Liver (tissue), 3 donors: Measurements from ENCODE around the gene GNB1L.

Experiments used
- EGR1 ChIP-seq, 2 donors: IDR thresholded peaks; 2 replicates each; pipeline ENCODE4 v1.6.1; 2016 to 2018; ENCODE audit warnings: antibody characterized with exemption in 2 of 2, low read depth in 2 of 2
- FOXA1 ChIP-seq: IDR thresholded peaks from 2 replicates; pipeline ENCODE4 v1.6.1; 2016; ENCODE audit warnings: antibody characterized with exemption
- NR2F2 ChIP-seq: IDR thresholded peaks from 2 replicates; pipeline ENCODE4 v1.6.1; 2016; ENCODE audit warnings: antibody characterized with exemption
- RAD21 ChIP-seq, 2 donors: IDR thresholded peaks; 2 replicates each; pipeline ENCODE4 v1.6.1; 2016; ENCODE audit warnings: antibody characterized with exemption in 2 of 2, mild to moderate bottlenecking in 2 of 2
- REST ChIP-seq: IDR thresholded peaks from 2 replicates; pipeline ENCODE4 v1.6.1; 2016; ENCODE audit warnings: antibody characterized with exemption, mild to moderate bottlenecking
- RXRA ChIP-seq, 2 donors: IDR thresholded peaks; 2 replicates each; pipeline ENCODE4 v1.6.1; 2017 to 2018; ENCODE audit warnings: antibody characterized with exemption in 2 of 2, mild to moderate bottlenecking in 1 of 2
- SP1 ChIP-seq: IDR thresholded peaks from 2 replicates; pipeline ENCODE4 v1.6.1; 2018; ENCODE audit warnings: antibody characterized with exemption, mild to moderate bottlenecking
- TAF1 ChIP-seq: conservative IDR thresholded peaks from 2 replicates; pipeline ENCODE4 v1.6.1; 2016; ENCODE audit warnings: antibody characterized with exemption, mild to moderate bottlenecking
- YY1 ChIP-seq: IDR thresholded peaks from 2 replicates; pipeline ENCODE4 v1.6.1; 2016; ENCODE audit warnings: antibody characterized with exemption, mild to moderate bottlenecking
- TF ChIP-seq, protein P1 (sequence below): fragments of 150-350 bp; IDR thresholded peaks from 2 replicates; pipeline ENCODE4 v1.5.1; 2017; ENCODE audit warnings: improper control_type of control experiment, low read depth, low read length; ENCODE audit not compliant: missing input control
- TF ChIP-seq, protein P2 (sequence below): IDR thresholded peaks from 2 replicates; pipeline ENCODE4 v1.6.1; 2016; ENCODE audit warnings: antibody characterized with exemption
- TF ChIP-seq, protein P3 (sequence below): IDR thresholded peaks from 2 replicates; pipeline ENCODE4 v1.6.1; 2016; ENCODE audit warnings: antibody characterized with exemption
- TF ChIP-seq, protein P4 (sequence below): IDR thresholded peaks from 2 replicates; pipeline ENCODE4 v1.6.1; 2016; ENCODE audit warnings: antibody characterized with exemption
- donor health status: healthy.
- donor health status: healthy.

DNA sequence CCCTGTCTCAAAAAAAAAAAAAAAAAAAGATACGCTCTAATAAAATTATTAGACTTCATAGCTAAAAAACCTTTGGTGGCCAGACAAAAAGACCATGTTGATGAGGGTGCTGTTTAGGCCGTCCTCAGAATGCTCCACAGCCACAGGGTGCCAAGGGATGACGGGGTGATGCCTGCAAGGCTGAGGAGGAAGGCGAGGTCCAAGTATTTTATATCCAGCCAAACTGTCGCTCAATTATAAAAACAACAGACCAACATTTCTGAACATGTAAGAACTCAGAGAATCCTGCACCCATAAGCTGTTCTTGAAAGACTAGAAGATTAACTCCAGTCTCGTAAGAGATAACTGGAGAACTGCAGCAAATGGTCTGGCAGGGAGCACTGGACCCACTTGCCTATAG is 64.8 kb downstream of the GNB1L start:
- TF ChIP-seq, protein P1, sequence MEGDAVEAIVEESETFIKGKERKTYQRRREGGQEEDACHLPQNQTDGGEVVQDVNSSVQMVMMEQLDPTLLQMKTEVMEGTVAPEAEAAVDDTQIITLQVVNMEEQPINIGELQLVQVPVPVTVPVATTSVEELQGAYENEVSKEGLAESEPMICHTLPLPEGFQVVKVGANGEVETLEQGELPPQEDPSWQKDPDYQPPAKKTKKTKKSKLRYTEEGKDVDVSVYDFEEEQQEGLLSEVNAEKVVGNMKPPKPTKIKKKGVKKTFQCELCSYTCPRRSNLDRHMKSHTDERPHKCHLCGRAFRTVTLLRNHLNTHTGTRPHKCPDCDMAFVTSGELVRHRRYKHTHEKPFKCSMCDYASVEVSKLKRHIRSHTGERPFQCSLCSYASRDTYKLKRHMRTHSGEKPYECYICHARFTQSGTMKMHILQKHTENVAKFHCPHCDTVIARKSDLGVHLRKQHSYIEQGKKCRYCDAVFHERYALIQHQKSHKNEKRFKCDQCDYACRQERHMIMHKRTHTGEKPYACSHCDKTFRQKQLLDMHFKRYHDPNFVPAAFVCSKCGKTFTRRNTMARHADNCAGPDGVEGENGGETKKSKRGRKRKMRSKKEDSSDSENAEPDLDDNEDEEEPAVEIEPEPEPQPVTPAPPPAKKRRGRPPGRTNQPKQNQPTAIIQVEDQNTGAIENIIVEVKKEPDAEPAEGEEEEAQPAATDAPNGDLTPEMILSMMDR: no peak
- no peak for TF ChIP-seq NR2F2
- no peak for TF ChIP-seq YY1
- TF ChIP-seq REST: no peak
- TF ChIP-seq, protein P2, sequence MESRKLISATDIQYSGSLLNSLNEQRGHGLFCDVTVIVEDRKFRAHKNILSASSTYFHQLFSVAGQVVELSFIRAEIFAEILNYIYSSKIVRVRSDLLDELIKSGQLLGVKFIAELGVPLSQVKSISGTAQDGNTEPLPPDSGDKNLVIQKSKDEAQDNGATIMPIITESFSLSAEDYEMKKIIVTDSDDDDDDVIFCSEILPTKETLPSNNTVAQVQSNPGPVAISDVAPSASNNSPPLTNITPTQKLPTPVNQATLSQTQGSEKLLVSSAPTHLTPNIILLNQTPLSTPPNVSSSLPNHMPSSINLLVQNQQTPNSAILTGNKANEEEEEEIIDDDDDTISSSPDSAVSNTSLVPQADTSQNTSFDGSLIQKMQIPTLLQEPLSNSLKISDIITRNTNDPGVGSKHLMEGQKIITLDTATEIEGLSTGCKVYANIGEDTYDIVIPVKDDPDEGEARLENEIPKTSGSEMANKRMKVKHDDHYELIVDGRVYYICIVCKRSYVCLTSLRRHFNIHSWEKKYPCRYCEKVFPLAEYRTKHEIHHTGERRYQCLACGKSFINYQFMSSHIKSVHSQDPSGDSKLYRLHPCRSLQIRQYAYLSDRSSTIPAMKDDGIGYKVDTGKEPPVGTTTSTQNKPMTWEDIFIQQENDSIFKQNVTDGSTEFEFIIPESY: no peak
- TF ChIP-seq SP1: no peak
- TF ChIP-seq, protein P3, sequence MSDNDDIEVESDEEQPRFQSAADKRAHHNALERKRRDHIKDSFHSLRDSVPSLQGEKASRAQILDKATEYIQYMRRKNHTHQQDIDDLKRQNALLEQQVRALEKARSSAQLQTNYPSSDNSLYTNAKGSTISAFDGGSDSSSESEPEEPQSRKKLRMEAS: no peak
- TF ChIP-seq EGR1 (IDR thresholded peaks at IDR 0.05; ENCODE audit: low read depth in 2 of 2): no peak
- no peak for TF ChIP-seq RXRA (IDR thresholded peaks at IDR 0.05)
- TF ChIP-seq FOXA1: no peak
- TF ChIP-seq, protein P4, sequence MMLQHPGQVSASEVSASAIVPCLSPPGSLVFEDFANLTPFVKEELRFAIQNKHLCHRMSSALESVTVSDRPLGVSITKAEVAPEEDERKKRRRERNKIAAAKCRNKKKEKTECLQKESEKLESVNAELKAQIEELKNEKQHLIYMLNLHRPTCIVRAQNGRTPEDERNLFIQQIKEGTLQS: no peak
- no peak for TF ChIP-seq RAD21 (IDR thresholded peaks at IDR 0.05)
- TF ChIP-seq TAF1: no peak
